Heart right ventricle (tissue), 16 donors: ENCODE results near the gene KLHL2. TPM values are rescaled to one million over a fixed set of nuclear protein-coding genes. Genes with fewer than 3 reads are reported as not detected.

Experiments
- ATAC-seq, 8 donors: fragments of 200-7000 bp; cut with Tn5 transposase; one replicate each; pipeline ENCODE4 v1.9.1; 2020; ENCODE audit warnings: mild to moderate bottlenecking in 8 of 8, moderate library complexity in 8 of 8, moderate number of reproducible peaks in 1 of 8
- DNase-seq, 2 donors: peaks; one replicate each; pipeline ENCODE4 v3.0.0-alpha.2; 2020
- H3K27ac ChIP-seq, 10 donors: fragments of 200-600 bp; sonication (generic) in 2 of 10; one replicate each; pipeline versions ENCODE4 v1.5.0 to v1.8.0; 2020 to 2022; ENCODE audit warnings: mild to moderate bottlenecking in 3 of 10
- H3K27me3 ChIP-seq, 7 donors: fragments of 200-600 bp; one replicate each; pipeline ENCODE4 v1.8.0; 2021 to 2022; ENCODE audit warnings: mild to moderate bottlenecking in 2 of 7
- H3K36me3 ChIP-seq, 9 donors: fragments of 200-600 bp; sonication (generic) in 1 of 9; one replicate each; pipeline versions ENCODE4 v1.5.0 to v1.8.0; 2020 to 2022; ENCODE audit warnings: mild to moderate bottlenecking in 2 of 9
- H3K4me1 ChIP-seq, 9 donors: fragments of 200-600 bp; sonication (generic) in 1 of 9; one replicate each; pipeline versions ENCODE4 v1.5.0 to v1.8.0; 2020 to 2022; ENCODE audit warnings: mild to moderate bottlenecking in 4 of 9
- H3K4me3 ChIP-seq, 10 donors: fragments of 200-600 bp; sonication (generic) in 2 of 10; one replicate each; pipeline versions ENCODE4 v1.5.0 to v1.8.0; 2020 to 2022; ENCODE audit warnings: mild to moderate bottlenecking in 7 of 10, moderate library complexity in 2 of 10
- H3K9me3 ChIP-seq, 11 donors: fragments of 200-600 bp in 10 of 11; sonication (generic) in 2 of 11; one replicate each; pipeline versions ENCODE4 v1.5.0 to v1.8.0; 2013 to 2022; ENCODE audit warnings: mild to moderate bottlenecking in 2 of 11, control low read depth in 1 of 11, moderate library complexity in 1 of 11
- CTCF ChIP-seq, 9 donors: fragments of 200-600 bp; sonication (generic) in 2 of 9; IDR thresholded peaks; one replicate each; pipeline versions ENCODE4 v1.5.0 to v1.8.0; 2021 to 2022; ENCODE audit warnings: antibody characterized with exemption in 9 of 9, mild to moderate bottlenecking in 5 of 9, moderate library complexity in 1 of 9
- WGBS, 2 donors: extraction: QIAGEN DNeasy Blood & Tissue Kit; methylation state at CpG; one replicate each; pipeline ENCODE4 v1.1.7; 2013; ENCODE audit warnings: inconsistent platforms in 1 of 2; 5-methylcytosine and 5-hydroxymethylcytosine counted together
- intact Hi-C, 10 donors: fragments of 100-400 bp; cut with DNase I; formaldehyde crosslinking; loops; one replicate each; pipeline versions ENCODE4 v1.11.1 to v1.14.2; 2022
- polyA plus RNA-seq, 2 donors: library from polyadenylated mRNA; stranded (reverse); fragments of 200-250 nt; gene quantifications; one replicate each; pipeline ENCODE4 v1.2.3, GENCODE V29; 2013
- total RNA-seq, 10 donors: library from RNA; stranded (reverse); fragmentation: NEBNext Ultra II Directional in 3 of 10; extraction: Animal tissue kit (Norgen Biotek cat#: 25700) in 3 of 10; gene quantifications; one replicate each; pipeline versions ENCODE4 v1.2.1 to v1.2.4, GENCODE V29; 2021 to 2023
- donor health status: Arrhythmogenic right ventricular cardiomyopathy.
- donor health status: ischemic (EF 13 %, LVEDD 7.1; RV severe dilation, severe dysfunction).
- donor health status: healthy with polysubstance abuse.
- donor health status: DM: no; HTN: yes; CAD: no.
- donor health status: DM: no; HTN: no; CAD: no.
- donor health status: ischemic (EF 25% LVEDD 6.9; RV normal size, moderate dysfunction).
- donor health status: ischemic (EF 25% LVEDD 5.7; RV mildly dilated, moderate dysfunction).
- donor health status: healthy.
- donor health status: DM: yes; HTN: yes; CAD: no.
- donor health status: Ischemic cardiomyopathy.
- donor health status: ischemic (EF 35%, LVEDD 5.7; RV mildly dilated, moderate dysfunction).
- donor health status: nonischemic (EF 11% LVEDD 7.7; RV severe dilation, severe dysfunction).
- donor health status: DM: yes; HTN: yes; CAD: no.
- donor health status: PGD.
- donor health status: ischemic (EF 29% LVEDD 5.4; RV normal size, mild dysfunction).
- donor health status: nonischemic (EF 23%, LVEDD 6.1; RV moderate dilation, normal function).

KLHL2 gene
- total and polyA plus RNA-seq, 12 donors, result 6.0 to 14.7 (median 10.9) TPM

GRCh38 chr4:165190591-165191347, 16.6 kb upstream of the KLHL2 start:
- intact Hi-C loops, result no loop called here
- H3K27me3 ChIP-seq, result peaks cover 0 to 8% (median 0%) of the 10 kb centered on the region in 7 donors
- DNase-seq, result no peak
- H3K27ac ChIP-seq, result no peak overlapping the region
- H3K4me3 ChIP-seq, result no peak overlapping the region
- no peaks in the 10 kb centered on the region for H3K36me3 ChIP-seq
- H3K9me3 ChIP-seq, result no peaks in the 10 kb centered on the region
- H3K4me1 ChIP-seq, result no peaks in the 10 kb centered on the region
- no peak for TF ChIP-seq CTCF (IDR thresholded peaks at IDR 0.05)
- 90 to 93% methylated on average over 1 of the region's 1 CpG for WGBS, 2 donors
- no peak for ATAC-seq

GRCh38 chr4:165191348-165191656, 16.1 kb upstream of the KLHL2 start:
- no peak for ATAC-seq
- no peak overlapping the region for H3K27ac ChIP-seq
- H3K4me1 ChIP-seq, result no peaks in the 10 kb centered on the region
- peaks cover 0 to 8% (median 0%) of the 10 kb centered on the region in 7 donors for H3K27me3 ChIP-seq
- DNase-seq, result no peak
- TF ChIP-seq CTCF (IDR thresholded peaks at IDR 0.05), result no peak
- H3K4me3 ChIP-seq, result no peak overlapping the region
- no peaks in the 10 kb centered on the region for H3K9me3 ChIP-seq
- intact Hi-C loops, result no loop called here
- 59 to 66% methylated on average over 2 of the region's 2 CpGs for WGBS, 2 donors
- no peaks in the 10 kb centered on the region for H3K36me3 ChIP-seq

- no peaks in the 10 kb centered on the region for H3K4me1 ChIP-seq
- intact Hi-C loops, result no loop called here
- H3K27me3 ChIP-seq, result peaks cover 0 to 8% (median 0%) of the 10 kb centered on the region in 7 donors
- no peaks in the 10 kb centered on the region for H3K36me3 ChIP-seq
- WGBS, 2 donors, result 48 to 56% methylated on average over 7 of the region's 7 CpGs
- TF ChIP-seq CTCF (IDR thresholded peaks at IDR 0.05), result no peak
- H3K4me3 ChIP-seq, result no peak overlapping the region
- no peak for ATAC-seq
- no peak overlapping the region for H3K27ac ChIP-seq
- no peaks in the 10 kb centered on the region for H3K9me3 ChIP-seq
- no peak for DNase-seq
Measured at GRCh38 chr4:165191814-165192499, 15.4 kb upstream of the KLHL2 start.

- H3K9me3 ChIP-seq, result no peaks in the 10 kb centered on the region
- intact Hi-C loops, result no loop called here
Measured at GRCh38 chr4:165192500-165192898, 14.9 kb upstream of the KLHL2 start.

More at GRCh38 chr4:165192500-165192898, 14.9 kb upstream of the KLHL2 start:
- TF ChIP-seq CTCF (IDR thresholded peaks at IDR 0.05), result no peak
- WGBS, 2 donors, result 83 to 89% methylated on average over 1 of the region's 1 CpG
- Histone ChIP-seq H3K27ac (no peak overlapping the region), H3K27me3 (peaks cover 0 to 8% (median 0%) of the 10 kb centered on the region in 7 donors), H3K36me3 (no peaks in the 10 kb centered on the region), H3K4me3 (no peak overlapping the region), H3K4me1 (no peaks in the 10 kb centered on the region)
- ATAC-seq (no peak), DNase-seq (no peak)
